ENCODE data around the gene SLC39A6.

Gene SLC39A6

GRCh38 chr18:36157441-36157840 is 28.3 kb upstream of the SLC39A6 start:
- peaks cover 32% of the 10 kb centered on the region for H3K4me1 ChIP-seq (ENCODE audit: control insufficient read depth, insufficient read depth, low read length)
- H3K27me3 ChIP-seq (replicated peaks; ENCODE audit: control insufficient read depth, insufficient read depth, low read length) = no peaks in the 10 kb centered on the region
- DNase-seq (ENCODE audit: low read depth) = peak; percentile 19
- no peaks in the 10 kb centered on the region for H3K9me3 ChIP-seq (ENCODE audit: control insufficient read depth, low read length)
- H3K9ac ChIP-seq (ENCODE audit: low read length) = no peak overlapping the region
- H3K36me3 ChIP-seq (ENCODE audit: control insufficient read depth, insufficient read depth, low read length, severe bottlenecking) = peaks cover 85% of the 10 kb centered on the region
- H3K4me3 ChIP-seq (ENCODE audit: low read length) = no peak overlapping the region

GRCh38 chr18:36155851-36156757 is 27.0 kb upstream of the SLC39A6 start:
- Histone ChIP-seq H3K36me3 (ENCODE audit: control insufficient read depth, insufficient read depth, low read length, severe bottlenecking) (peaks cover 80% of the 10 kb centered on the region), H3K4me1 (ENCODE audit: control insufficient read depth, insufficient read depth, low read length) (peaks cover 35% of the 10 kb centered on the region), H3K27me3 (replicated peaks; ENCODE audit: control insufficient read depth, insufficient read depth, low read length) (no peaks in the 10 kb centered on the region), H3K4me3 (ENCODE audit: low read length) (no peak overlapping the region), H3K9ac (ENCODE audit: low read length) (no peak overlapping the region), H3K9me3 (ENCODE audit: control insufficient read depth, low read length) (no peaks in the 10 kb centered on the region)
- peak; percentile 45 for DNase-seq (ENCODE audit: low read depth)

DNA sequence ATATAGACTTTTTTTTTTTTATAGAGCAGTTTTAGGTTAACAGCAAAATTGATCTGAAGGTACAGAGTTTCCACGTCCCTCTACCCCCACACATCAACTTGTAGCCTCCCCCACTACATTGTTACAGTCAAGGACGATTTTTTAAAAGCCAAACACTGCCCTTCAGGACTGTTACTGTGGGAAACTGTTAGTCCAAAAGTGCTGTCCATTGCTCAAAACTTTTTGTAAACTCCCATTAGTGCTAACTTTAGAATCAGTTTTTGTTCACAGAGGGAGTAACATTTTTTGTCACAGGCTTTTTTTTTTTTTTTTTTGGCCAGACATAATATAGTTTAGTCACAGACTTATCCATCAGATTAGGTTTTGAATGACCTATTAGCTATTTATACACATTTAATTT is 24.6 kb upstream of the SLC39A6 start:
- H3K4me1 ChIP-seq (ENCODE audit: control insufficient read depth, insufficient read depth, low read length) = peaks cover 33% of the 10 kb centered on the region
- no peaks in the 10 kb centered on the region for H3K27me3 ChIP-seq (replicated peaks; ENCODE audit: control insufficient read depth, insufficient read depth, low read length)
- peaks cover 80% of the 10 kb centered on the region for H3K36me3 ChIP-seq (ENCODE audit: control insufficient read depth, insufficient read depth, low read length, severe bottlenecking)
- H3K4me3 ChIP-seq (ENCODE audit: low read length) = no peak overlapping the region
- H3K9ac ChIP-seq (ENCODE audit: low read length) = peak overlapping the region; percentile 60
- H3K9me3 ChIP-seq (ENCODE audit: control insufficient read depth, low read length) = no peaks in the 10 kb centered on the region
- no peak for DNase-seq (ENCODE audit: low read depth)

DNA sequence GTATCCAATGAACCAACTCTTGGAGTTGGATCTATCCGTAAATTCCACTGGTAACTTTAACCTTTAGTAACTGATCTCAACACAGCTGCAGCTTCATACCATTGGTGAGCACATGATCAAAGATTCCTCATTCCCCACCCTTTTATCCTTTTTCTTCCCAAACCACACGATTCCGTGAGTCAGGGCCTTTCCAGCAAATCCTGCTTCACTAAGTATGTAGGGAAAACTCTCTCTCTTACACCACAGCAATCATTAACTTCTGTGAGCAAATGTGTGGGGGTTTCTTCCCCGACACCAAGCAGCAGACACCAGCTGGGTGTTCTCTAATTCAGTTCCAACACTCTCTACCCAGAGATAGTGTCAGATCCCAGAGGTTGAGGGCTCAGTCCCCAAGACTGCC is 24.1 kb upstream of the SLC39A6 start:
- Histone ChIP-seq H3K4me3 (ENCODE audit: low read length) (no peak overlapping the region), H3K9me3 (ENCODE audit: control insufficient read depth, low read length) (no peaks in the 10 kb centered on the region), H3K4me1 (ENCODE audit: control insufficient read depth, insufficient read depth, low read length) (peaks cover 27% of the 10 kb centered on the region), H3K36me3 (ENCODE audit: control insufficient read depth, insufficient read depth, low read length, severe bottlenecking) (peaks cover 83% of the 10 kb centered on the region), H3K27me3 (replicated peaks; ENCODE audit: control insufficient read depth, insufficient read depth, low read length) (no peaks in the 10 kb centered on the region), H3K9ac (ENCODE audit: low read length) (peak overlapping the region; percentile 60)
- peak; percentile 57 for DNase-seq (ENCODE audit: low read depth)

DNA sequence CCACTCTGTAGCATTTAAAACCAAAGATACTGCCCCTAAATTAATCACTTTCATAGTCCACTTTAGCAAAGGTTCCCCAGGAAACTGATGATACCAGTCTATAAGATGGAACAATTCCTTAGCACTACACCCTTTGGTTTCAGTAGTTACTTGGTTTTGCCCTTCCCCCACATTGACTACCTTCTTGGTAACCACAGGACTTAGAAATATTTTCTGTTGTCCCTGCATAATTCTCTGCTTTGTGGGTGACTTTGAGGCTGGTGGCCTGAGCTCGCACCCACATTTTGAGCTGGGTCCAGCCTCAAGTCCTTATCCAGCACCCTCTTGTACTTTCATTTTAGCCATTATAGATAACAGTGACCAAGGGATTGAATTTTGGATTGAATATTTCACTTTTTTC is 23.6 kb upstream of the SLC39A6 start:
- H3K36me3 ChIP-seq (ENCODE audit: control insufficient read depth, insufficient read depth, low read length, severe bottlenecking) = peaks cover 87% of the 10 kb centered on the region
- H3K9ac ChIP-seq (ENCODE audit: low read length) = no peak overlapping the region
- H3K4me3 ChIP-seq (ENCODE audit: low read length) = no peak overlapping the region
- no peaks in the 10 kb centered on the region for H3K9me3 ChIP-seq (ENCODE audit: control insufficient read depth, low read length)
- H3K4me1 ChIP-seq (ENCODE audit: control insufficient read depth, insufficient read depth, low read length) = peaks cover 23% of the 10 kb centered on the region
- no peak for DNase-seq (ENCODE audit: low read depth)
- H3K27me3 ChIP-seq (replicated peaks; ENCODE audit: control insufficient read depth, insufficient read depth, low read length) = no peaks in the 10 kb centered on the region

GRCh38 chr18:36149514-36150289 is 20.6 kb upstream of the SLC39A6 start:
- Histone ChIP-seq H3K27me3 (replicated peaks; ENCODE audit: control insufficient read depth, insufficient read depth, low read length) (no peaks in the 10 kb centered on the region), H3K4me1 (ENCODE audit: control insufficient read depth, insufficient read depth, low read length) (peaks cover 18% of the 10 kb centered on the region), H3K9me3 (ENCODE audit: control insufficient read depth, low read length) (no peaks in the 10 kb centered on the region), H3K9ac (ENCODE audit: low read length) (no peak overlapping the region), H3K4me3 (ENCODE audit: low read length) (no peak overlapping the region), H3K36me3 (ENCODE audit: control insufficient read depth, insufficient read depth, low read length, severe bottlenecking) (peaks cover 92% of the 10 kb centered on the region)
- no peak for DNase-seq (ENCODE audit: low read depth)

DNA sequence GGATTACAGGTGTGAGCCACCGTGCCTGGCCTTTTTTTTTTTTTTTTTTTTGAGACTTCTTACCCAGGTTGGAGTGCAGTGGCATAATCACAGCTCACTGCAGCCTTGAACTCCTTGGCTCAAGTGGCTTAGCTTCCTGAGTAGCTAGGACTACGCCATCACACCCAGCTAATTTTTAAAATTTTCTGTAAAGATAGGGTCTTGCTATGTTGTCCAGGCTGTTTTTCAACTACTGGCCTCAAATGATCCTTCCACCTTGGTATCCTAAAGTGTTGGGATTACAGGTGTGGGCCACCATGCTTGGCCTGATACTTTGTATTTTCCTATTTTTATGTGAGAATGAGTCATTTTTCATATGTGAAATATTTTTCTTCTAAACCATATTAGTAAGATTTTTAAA is 14.3 kb upstream of the SLC39A6 start:
- no peak overlapping the region for H3K4me3 ChIP-seq (ENCODE audit: low read length)
- H3K9ac ChIP-seq (ENCODE audit: low read length) = no peak overlapping the region
- no peaks in the 10 kb centered on the region for H3K27me3 ChIP-seq (replicated peaks; ENCODE audit: control insufficient read depth, insufficient read depth, low read length)
- no peak for DNase-seq (ENCODE audit: low read depth)
- no peaks in the 10 kb centered on the region for H3K4me1 ChIP-seq (ENCODE audit: control insufficient read depth, insufficient read depth, low read length)
- peaks cover 92% of the 10 kb centered on the region for H3K36me3 ChIP-seq (ENCODE audit: control insufficient read depth, insufficient read depth, low read length, severe bottlenecking)
- no peaks in the 10 kb centered on the region for H3K9me3 ChIP-seq (ENCODE audit: control insufficient read depth, low read length)

- H3K36me3 ChIP-seq (ENCODE audit: control insufficient read depth, insufficient read depth, low read length, severe bottlenecking) = peaks cover 92% of the 10 kb centered on the region
- no peak overlapping the region for H3K9ac ChIP-seq (ENCODE audit: low read length)
- no peak for DNase-seq (ENCODE audit: low read depth)
- no peaks in the 10 kb centered on the region for H3K27me3 ChIP-seq (replicated peaks; ENCODE audit: control insufficient read depth, insufficient read depth, low read length)
- H3K4me1 ChIP-seq (ENCODE audit: control insufficient read depth, insufficient read depth, low read length) = no peaks in the 10 kb centered on the region
- H3K9me3 ChIP-seq (ENCODE audit: control insufficient read depth, low read length) = no peaks in the 10 kb centered on the region
- H3K4me3 ChIP-seq (ENCODE audit: low read length) = no peak overlapping the region
Measured at GRCh38 chr18:36142751-36143150, 13.6 kb upstream of the SLC39A6 start.

DNA sequence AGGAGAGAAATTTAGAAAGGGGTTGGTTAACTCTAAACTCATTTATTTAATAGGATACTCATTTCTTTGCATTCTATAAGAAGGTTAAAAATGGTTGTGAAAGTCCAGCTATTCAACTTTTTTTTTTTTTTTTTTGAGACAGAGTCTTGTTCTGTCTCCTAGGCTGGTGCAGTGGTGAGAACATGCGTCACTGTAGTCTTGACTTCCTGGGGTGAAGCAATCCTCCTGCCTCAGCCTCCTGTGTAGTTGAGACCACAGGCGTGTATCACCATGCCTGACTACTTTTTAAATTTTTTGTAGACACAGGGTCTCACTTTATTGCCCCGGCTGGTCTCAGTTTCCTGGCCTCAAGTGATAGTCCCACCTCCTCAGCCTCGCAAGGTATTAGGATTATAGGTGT is 12.4 kb upstream of the SLC39A6 start:
- no peak overlapping the region for H3K9ac ChIP-seq (ENCODE audit: low read length)
- DNase-seq (ENCODE audit: low read depth) = no peak
- H3K4me3 ChIP-seq (ENCODE audit: low read length) = no peak overlapping the region
- H3K4me1 ChIP-seq (ENCODE audit: control insufficient read depth, insufficient read depth, low read length) = no peaks in the 10 kb centered on the region
- H3K9me3 ChIP-seq (ENCODE audit: control insufficient read depth, low read length) = no peaks in the 10 kb centered on the region
- peaks cover 91% of the 10 kb centered on the region for H3K36me3 ChIP-seq (ENCODE audit: control insufficient read depth, insufficient read depth, low read length, severe bottlenecking)
- no peaks in the 10 kb centered on the region for H3K27me3 ChIP-seq (replicated peaks; ENCODE audit: control insufficient read depth, insufficient read depth, low read length)

GRCh38 chr18:36139245-36139644 is 10.1 kb upstream of the SLC39A6 start:
- Histone ChIP-seq H3K9me3 (ENCODE audit: control insufficient read depth, low read length) (no peaks in the 10 kb centered on the region), H3K36me3 (ENCODE audit: control insufficient read depth, insufficient read depth, low read length, severe bottlenecking) (peaks cover 72% of the 10 kb centered on the region), H3K27me3 (replicated peaks; ENCODE audit: control insufficient read depth, insufficient read depth, low read length) (no peaks in the 10 kb centered on the region), H3K4me3 (ENCODE audit: low read length) (no peak overlapping the region), H3K9ac (ENCODE audit: low read length) (no peak overlapping the region), H3K4me1 (ENCODE audit: control insufficient read depth, insufficient read depth, low read length) (no peaks in the 10 kb centered on the region)
- no peak for DNase-seq (ENCODE audit: low read depth)

GRCh38 chr18:36135264-36135663 is 6.1 kb upstream of the SLC39A6 start:
- H3K27me3 ChIP-seq (replicated peaks; ENCODE audit: control insufficient read depth, insufficient read depth, low read length) = no peaks in the 10 kb centered on the region
- H3K36me3 ChIP-seq (ENCODE audit: control insufficient read depth, insufficient read depth, low read length, severe bottlenecking) = peaks cover 39% of the 10 kb centered on the region
- peaks cover 14% of the 10 kb centered on the region for H3K4me1 ChIP-seq (ENCODE audit: control insufficient read depth, insufficient read depth, low read length)
- DNase-seq (ENCODE audit: low read depth) = no peak
- no peak overlapping the region for H3K9ac ChIP-seq (ENCODE audit: low read length)
- H3K4me3 ChIP-seq (ENCODE audit: low read length) = no peak overlapping the region
- H3K9me3 ChIP-seq (ENCODE audit: control insufficient read depth, low read length) = no peaks in the 10 kb centered on the region

Data from adipocyte (in vitro differentiated cells).